IPS-20b (cell line): ENCODE measurements around the gene PCGF3.
"Not testable (repeated sequence)": the region's sequence is repeated elsewhere in the genome, so short reads cannot be mapped to it uniquely, and the experiment has no call there.

ENCODE experiments used
- H3K27ac ChIP-seq: one replicate; pipeline ENCODE4 v1.5.1; 2013; ENCODE audit warnings: low read length
- H3K27me3 ChIP-seq: 2 replicates; pipeline ENCODE4 v1.6.1; 2013; ENCODE audit warnings: mild to moderate bottlenecking, low read length, inconsistent platforms; ENCODE audit not compliant: insufficient read depth
- H3K36me3 ChIP-seq: 2 replicates; pipeline ENCODE4 v1.6.1; 2013; ENCODE audit warnings: low read depth, mild to moderate bottlenecking, inconsistent platforms, low read length, moderate library complexity; ENCODE audit not compliant: insufficient read depth
- H3K4me1 ChIP-seq: 2 replicates; pipeline ENCODE4 v1.6.1; 2013; ENCODE audit warnings: mild to moderate bottlenecking, control low read depth, inconsistent platforms, low read length, moderate library complexity; ENCODE audit not compliant: insufficient read depth
- H3K4me3 ChIP-seq: 2 replicates; pipeline ENCODE4 v1.5.1; 2013; ENCODE audit warnings: mild to moderate bottlenecking, low read length, inconsistent platforms
- H3K9ac ChIP-seq: 2 replicates; pipeline ENCODE4 v1.6.1; 2013; ENCODE audit warnings: low read depth, mild to moderate bottlenecking, inconsistent platforms, low read length, moderate library complexity
- H3K9me3 ChIP-seq: 2 replicates; pipeline ENCODE4 v1.6.1; 2013; ENCODE audit warnings: mild to moderate bottlenecking, low read depth, low read length, inconsistent platforms; ENCODE audit not compliant: insufficient read depth

PCGF3 gene

DNA sequence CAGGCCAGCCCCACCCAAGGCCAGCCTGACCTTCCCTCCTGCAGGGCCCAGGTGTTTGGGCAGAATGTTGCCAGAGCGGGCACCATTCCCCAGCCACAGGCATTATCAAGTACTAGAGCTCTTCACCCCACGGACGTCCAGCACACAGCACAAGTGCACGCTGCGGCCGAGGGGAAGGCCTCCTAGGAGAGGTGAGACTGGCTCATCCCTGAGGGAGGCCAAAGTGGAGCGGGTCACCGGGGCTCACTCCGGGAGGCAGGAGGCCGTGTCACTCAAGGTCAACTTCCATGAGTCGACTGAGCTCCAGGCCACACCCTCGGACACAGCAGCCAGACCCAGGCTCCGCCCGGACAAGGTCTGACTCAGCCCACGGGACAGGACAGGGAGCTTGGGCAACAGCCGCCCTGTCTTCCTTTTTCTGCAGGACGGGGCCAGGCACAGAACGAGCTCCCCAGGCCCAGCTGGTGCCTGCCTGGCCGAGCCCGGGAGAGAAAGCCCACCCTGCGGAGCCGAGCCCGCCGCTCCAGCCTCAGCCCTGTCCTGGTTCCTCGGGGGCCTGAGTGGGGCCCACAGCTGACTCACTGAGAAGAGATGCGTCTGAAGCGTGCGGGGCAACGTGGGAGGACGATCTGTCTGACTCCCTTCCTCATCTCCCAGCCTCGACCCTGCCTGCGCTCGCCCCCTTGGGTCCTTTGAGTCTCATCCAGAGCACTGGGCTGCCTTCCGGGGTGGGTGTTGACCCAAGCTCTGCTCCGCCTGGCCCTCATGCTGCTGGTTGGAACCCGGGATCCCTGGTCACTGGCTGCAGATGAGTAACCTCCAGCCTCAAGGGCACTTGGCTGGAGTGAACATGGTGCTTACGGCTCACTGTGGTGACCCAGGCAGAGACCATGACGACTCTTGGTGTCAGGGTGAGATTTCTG lies 18.3 kb upstream of the PCGF3 start:
- Histone ChIP-seq H3K36me3 (no peaks in the 10 kb centered on the region), H3K4me3 (no peak overlapping the region), H3K9ac (no peak overlapping the region), H3K27me3 (peaks cover 19% of the 10 kb centered on the region; the same call in 1 of the 2 replicates), H3K27ac (no peak overlapping the region), H3K4me1 (peaks cover 5% of the 10 kb centered on the region; the same call in 1 of the 2 replicates), H3K9me3 (no peaks in the 10 kb centered on the region)

- Histone ChIP-seq H3K9me3 (no peaks in the 10 kb centered on the region), H3K9ac (peak overlapping the region; percentile 41; the same call in 1 of the 2 replicates), H3K36me3 (no peaks in the 10 kb centered on the region), H3K4me1 (peaks cover 5% of the 10 kb centered on the region), H3K4me3 (peak overlapping the region; percentile 60), H3K27ac (no peak overlapping the region), H3K27me3 (peaks cover 19% of the 10 kb centered on the region; the same call in 1 of the 2 replicates)
Observed at GRCh38 chr4:687971-688853, 17.4 kb upstream of the PCGF3 start.

- peak within 1 kb of the TSS; percentile 60 for H3K4me3 ChIP-seq
- peaks cover 5% of the 10 kb centered on the region for H3K4me1 ChIP-seq
- no peaks in the 10 kb centered on the region for H3K9me3 ChIP-seq
- H3K36me3 ChIP-seq = no peaks in the 10 kb centered on the region
- peaks cover 19% of the 10 kb centered on the region; the same call in 1 of the 2 replicates for H3K27me3 ChIP-seq
- H3K9ac ChIP-seq = peak within 1 kb of the TSS; percentile 55; the same call in 1 of the 2 replicates
- no peak within 1 kb of the TSS for H3K27ac ChIP-seq
Observed at GRCh38 chr4:688854-689681, 16.6 kb upstream of the PCGF3 start, which contains the start of gene SLC49A3. SLC49A3 (minus strand) TSS chr4:689151; CDS start chr4:689127, 24 bp downstream.

DNA sequence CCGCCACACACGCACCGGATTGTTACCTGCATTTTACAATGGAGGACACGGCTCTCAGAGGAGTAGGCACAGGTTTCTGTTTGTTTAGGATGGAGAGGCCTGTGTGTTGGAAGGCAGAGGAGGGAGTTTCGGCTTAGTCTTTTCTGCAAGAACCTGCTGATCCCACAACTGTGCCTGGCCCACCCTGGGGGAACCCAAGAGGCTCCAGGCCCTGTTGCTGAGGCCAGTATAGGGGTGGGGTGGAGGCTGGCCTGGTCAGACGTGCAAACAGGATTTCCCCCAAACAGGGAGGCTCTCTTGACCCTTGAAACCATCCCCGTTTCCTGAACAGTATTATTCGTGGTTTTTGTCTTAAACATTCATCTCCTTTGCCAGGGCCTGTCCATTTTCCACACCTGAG lies 15.9 kb upstream of the PCGF3 start:
- peaks cover 19% of the 10 kb centered on the region; the same call in 1 of the 2 replicates for H3K27me3 ChIP-seq
- peaks cover 2% of the 10 kb centered on the region; the same call in 1 of the 2 replicates for H3K9me3 ChIP-seq
- peak overlapping the region; percentile 60; the same call in 1 of the 2 replicates for H3K4me3 ChIP-seq
- peak overlapping the region; percentile 55; the same call in 1 of the 2 replicates for H3K9ac ChIP-seq
- H3K27ac ChIP-seq = no peak overlapping the region
- no peaks in the 10 kb centered on the region for H3K36me3 ChIP-seq
- H3K4me1 ChIP-seq = peaks cover 5% of the 10 kb centered on the region

DNA sequence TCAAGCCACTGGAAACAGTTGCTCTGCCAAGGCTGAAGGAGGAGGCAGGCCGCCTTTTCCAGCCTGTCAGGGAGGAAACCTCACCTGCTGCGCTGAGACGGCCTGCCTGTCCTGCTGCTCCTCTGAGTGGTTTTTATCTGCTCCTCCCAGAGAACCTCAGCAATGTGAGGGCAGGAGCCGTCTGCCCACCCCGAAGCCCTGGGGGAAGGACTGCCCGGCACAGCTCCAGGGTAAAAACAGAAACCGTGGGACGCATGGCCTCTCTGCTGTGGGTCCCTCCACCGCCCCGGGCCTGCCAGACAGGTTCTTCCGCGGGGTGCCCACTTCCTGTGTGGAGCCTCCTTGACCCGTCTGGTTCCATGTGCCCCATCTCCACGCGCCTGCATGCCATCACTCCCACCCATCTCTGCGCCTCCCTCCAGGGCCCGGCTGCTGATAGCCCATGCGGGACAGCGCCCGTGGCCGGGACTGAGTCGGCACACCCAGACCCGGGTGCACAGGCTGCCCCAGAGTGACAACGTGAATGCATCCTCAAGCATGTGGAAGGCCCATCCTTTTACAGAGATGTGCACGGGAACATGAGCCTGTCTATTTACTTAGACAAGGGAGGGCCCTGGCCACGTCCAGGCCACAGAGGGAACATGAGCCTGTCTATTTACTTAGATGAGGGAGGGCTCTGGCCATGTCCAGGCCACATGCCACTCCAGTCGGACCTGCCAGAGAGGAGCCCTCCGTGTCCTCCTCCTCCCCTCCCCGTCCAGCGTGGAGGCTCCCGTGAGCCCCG lies 12.7 kb upstream of the PCGF3 start:
- peaks cover 5% of the 10 kb centered on the region for H3K4me1 ChIP-seq
- H3K9ac ChIP-seq = no peak overlapping the region
- H3K27me3 ChIP-seq = peaks cover 16% of the 10 kb centered on the region; the same call in 1 of the 2 replicates
- no peaks in the 10 kb centered on the region for H3K36me3 ChIP-seq
- H3K9me3 ChIP-seq = peaks cover 5% of the 10 kb centered on the region; the same call in 1 of the 2 replicates
- H3K4me3 ChIP-seq = no peak overlapping the region
- H3K27ac ChIP-seq = no peak overlapping the region

DNA sequence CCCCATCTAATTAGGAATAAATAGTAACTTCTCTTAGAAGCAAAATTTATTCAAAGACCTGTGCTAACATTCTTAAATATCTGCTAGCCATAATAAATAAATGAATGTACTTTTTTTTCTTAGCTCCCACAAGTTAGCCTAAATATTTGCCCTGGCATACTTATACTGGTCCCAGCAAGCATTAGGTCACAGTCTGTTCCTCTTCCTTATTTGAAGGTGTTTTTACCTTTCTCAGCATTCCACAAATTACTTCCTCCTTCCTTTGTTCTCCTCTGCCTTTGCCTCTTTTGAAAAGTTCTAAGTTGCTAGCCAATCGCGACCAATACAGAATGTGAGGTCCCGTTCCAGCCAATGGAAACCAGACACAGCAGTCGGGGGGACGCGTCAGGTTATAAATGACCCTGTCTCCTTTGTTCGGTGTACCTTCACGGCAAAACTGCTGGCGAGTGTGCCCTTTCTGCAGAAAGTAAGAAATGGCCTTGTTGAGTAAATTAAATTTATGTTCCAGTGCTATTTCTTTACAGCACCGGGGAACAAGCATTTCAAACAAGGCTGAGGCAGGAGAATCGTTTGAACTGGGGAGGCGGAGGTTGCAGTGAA lies 11.2 kb upstream of the PCGF3 start:
- not testable (repeated sequence) for H3K27me3 ChIP-seq, H3K9me3 ChIP-seq, H3K4me1 ChIP-seq, H3K9ac ChIP-seq, H3K36me3 ChIP-seq, H3K4me3 ChIP-seq, H3K27ac ChIP-seq

GRCh38 chr4:699816-700580 lies 5.6 kb upstream of the PCGF3 start:
- no peak overlapping the region for H3K9ac ChIP-seq
- H3K27ac ChIP-seq = no peak overlapping the region
- no peaks in the 10 kb centered on the region for H3K4me1 ChIP-seq
- H3K36me3 ChIP-seq = no peaks in the 10 kb centered on the region
- 0 out of 2 replicates have a peak, but pooled peaks cover under 1% of the 10 kb centered on the region for H3K9me3 ChIP-seq
- H3K4me3 ChIP-seq = no peak overlapping the region
- peaks cover 13% of the 10 kb centered on the region for H3K27me3 ChIP-seq

DNA sequence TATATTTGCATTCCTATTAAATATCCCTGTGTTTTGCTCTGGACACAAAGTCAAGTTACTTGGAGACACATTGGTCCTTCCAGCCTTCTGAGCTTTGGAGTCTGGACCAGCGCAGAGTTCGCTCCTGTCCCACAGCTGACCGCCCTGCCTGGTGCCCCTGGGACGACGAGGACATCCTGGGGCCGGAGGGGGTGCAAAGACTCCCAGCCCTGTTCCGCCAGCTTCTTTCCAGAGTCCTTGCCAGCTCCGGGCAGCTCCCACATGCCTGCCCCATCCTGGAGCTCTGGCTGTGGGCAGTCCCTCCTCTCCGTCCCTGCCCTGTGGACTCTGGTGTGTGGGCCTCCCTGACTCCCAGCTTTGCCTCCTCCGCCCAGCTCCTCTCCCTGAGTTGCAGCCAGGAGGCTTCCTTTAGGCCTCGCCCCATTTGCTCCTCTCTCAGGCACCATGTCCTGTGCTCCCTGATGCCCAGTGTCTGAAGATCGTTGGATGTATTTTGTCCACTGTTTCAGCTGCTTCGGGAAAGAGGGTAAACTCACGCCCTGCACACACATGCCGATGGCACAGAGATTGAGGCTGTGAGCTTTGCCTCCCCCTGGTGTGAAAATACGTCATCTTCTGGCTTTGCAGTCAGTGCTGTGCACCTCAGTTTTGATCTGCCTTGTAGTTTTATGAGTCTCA lies 4.9 kb upstream of the PCGF3 start:
- H3K27ac ChIP-seq = no peak overlapping the region
- no peak overlapping the region for H3K9ac ChIP-seq
- H3K4me1 ChIP-seq = no peaks in the 10 kb centered on the region
- no peaks in the 10 kb centered on the region for H3K36me3 ChIP-seq
- no peaks in the 10 kb centered on the region for H3K9me3 ChIP-seq
- H3K4me3 ChIP-seq = no peak overlapping the region
- H3K27me3 ChIP-seq = peaks cover 16% of the 10 kb centered on the region

GRCh38 chr4:702618-703048 lies 3.0 kb upstream of the PCGF3 start:
- Histone ChIP-seq H3K4me1 (no peaks in the 10 kb centered on the region), H3K27ac (no peak overlapping the region), H3K27me3 (peaks cover 16% of the 10 kb centered on the region), H3K9ac (no peak overlapping the region), H3K9me3 (no peaks in the 10 kb centered on the region), H3K4me3 (no peak overlapping the region), H3K36me3 (no peaks in the 10 kb centered on the region)
